GM18909 (cell line): ENCODE results near the gene GP1BA.

ENCODE experiments used
- ATAC-seq: cut with Tn5 transposase; IDR thresholded peaks from one replicate; pipeline ENCODE4 v1.9.1; 2021; ENCODE audit warnings: mild to moderate bottlenecking; ENCODE audit not compliant: unreplicated experiment, poor library complexity

The GP1BA gene

DNA sequence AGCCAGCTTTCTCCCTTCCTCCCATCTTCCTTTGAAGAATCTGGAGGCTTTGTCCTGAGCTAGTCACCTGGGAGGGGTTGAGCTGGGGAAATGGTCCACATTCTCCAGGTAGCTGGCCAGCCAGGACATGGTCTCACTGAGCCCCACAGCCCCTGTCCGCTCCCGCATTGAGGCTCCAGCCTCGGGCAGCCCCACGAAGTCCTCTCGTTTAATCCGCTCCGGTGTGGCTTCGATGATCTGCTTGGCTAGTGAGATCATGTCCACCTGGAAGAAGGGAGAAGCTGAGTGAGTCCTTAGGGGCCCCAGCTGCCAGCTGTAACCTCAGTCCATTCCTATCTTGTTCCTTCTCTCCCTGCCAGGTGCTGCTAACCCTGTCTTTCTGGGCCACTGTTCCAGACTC is 38.2 kb downstream of the GP1BA start:
- no peak for ATAC-seq

DNA sequence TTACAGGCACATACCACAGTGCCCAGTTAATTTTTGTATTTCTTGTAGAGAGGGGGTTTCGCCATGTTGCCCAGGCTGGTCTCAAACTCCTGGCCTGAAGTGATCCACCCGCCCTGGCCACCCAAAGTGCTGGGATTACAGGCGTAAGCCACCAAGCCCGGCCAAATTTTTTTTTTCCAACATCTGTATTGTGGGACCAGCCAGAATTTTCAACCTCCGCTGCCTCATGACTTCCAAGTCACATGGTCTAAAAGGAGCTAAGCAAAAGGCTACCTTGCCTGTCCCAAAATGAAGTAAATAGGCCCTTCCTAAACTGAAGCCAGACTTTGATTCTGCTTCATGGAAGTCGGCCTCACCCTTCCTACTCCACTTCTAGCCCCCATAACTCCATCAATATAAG is 39.7 kb downstream of the GP1BA start:
- no peak for ATAC-seq

- no peak for ATAC-seq
Measured at GRCh38 chr17:4972322-4972721, 40.2 kb downstream of the GP1BA start.

GRCh38 chr17:4972752-4973151 is 40.7 kb downstream of the GP1BA start:
- ATAC-seq, result no peak

DNA sequence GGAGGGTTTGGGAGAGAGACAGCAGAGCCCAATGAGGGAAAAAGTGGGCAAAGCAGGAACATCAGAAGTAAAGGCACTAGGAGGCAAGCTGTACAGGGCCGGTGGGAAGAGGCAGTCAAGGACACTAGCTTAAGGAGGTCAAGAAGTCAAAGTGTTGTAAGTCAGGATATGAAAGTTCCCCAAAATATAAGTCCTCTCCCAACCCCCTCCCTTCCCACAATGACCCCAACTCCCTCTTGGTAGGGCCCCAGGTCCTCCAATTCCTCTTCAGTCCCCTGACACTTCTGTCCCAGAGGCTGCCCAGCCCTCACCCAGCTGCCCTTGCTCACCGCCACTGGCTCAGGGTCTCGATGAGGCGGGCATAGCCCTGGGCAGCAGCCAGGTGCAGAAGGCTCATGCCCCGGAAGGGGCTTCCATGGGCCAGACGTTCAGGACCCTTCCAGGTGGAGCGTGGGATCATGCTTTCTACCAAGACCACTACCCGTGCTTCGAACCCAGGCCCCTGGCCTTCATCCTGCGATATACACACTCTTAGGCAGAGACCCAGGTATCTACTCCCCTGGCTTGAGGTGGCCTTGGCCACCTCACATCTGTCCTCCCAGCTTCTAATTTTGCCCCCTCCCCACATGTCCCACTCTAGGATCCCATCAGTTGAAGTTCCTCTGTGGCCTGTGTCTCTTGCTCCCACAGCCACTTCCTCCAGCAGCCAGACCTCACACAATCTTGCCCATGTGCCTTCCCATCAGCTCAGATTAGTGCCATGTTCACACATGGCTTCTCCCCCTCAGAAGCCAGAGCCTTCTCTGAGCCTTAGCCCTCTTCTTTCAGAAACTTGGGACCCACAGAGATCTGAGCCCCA is 41.4 kb downstream of the GP1BA start:
- no peak for ATAC-seq

GRCh38 chr17:4974115-4974670 is 42.1 kb downstream of the GP1BA start:
- ATAC-seq, result no peak

- no peak for ATAC-seq
Measured at GRCh38 chr17:4978726-4979125, 46.6 kb downstream of the GP1BA start.

DNA sequence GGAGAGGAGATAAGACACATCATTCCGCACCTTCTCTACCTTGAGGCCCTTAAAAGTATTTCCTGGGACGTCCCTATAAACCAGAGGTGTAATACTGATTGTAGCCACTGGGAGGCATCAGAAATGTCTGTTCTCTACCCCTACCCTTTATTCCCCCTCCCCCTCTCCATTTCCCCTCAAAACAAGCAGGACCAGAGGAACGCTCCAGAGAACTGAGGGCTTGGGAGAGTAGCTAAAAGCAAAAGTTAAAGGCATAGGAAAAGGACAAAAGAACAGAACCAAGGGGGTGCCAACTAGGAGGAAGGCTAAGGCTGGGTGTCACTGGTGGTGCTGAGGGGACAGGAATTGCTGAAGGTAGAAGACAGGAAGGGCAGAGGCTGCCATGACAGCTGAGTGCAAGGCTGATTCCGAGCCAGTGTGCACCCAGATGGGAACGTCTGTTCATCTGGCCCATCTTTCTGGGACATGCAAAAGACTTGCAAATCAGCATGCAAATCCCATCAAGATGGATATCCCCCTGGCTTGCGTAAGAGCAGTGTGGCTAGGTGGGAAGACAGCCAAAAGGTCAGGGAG is 48.7 kb downstream of the GP1BA start:
- no peak for ATAC-seq

DNA sequence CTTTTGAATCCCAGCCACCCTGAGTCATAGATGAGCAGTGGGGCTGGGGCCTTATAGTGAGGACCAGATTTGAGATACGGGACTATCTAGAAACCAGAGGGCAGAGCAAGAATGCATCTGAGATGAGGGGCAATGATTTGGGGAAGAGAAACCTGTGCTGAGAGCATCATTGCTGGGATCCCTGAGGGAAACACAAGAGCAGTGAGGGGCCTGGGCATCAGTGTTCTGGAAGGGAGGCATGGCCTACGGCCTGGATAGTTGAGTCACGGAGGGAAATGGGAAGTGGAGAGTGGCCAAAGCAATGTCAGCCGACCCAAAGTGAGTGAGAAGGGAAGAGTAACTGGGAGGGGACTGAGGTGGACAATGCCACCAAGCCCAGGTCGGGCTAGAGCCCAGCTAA is 50.2 kb downstream of the GP1BA start:
- ATAC-seq, result no peak
